ENCODE data around the gene PRLHR.
"Not testable (repeated sequence)": the region's sequence is repeated elsewhere in the genome, so short reads cannot be mapped to it uniquely, and the experiment has no call there.

The PRLHR gene

DNA sequence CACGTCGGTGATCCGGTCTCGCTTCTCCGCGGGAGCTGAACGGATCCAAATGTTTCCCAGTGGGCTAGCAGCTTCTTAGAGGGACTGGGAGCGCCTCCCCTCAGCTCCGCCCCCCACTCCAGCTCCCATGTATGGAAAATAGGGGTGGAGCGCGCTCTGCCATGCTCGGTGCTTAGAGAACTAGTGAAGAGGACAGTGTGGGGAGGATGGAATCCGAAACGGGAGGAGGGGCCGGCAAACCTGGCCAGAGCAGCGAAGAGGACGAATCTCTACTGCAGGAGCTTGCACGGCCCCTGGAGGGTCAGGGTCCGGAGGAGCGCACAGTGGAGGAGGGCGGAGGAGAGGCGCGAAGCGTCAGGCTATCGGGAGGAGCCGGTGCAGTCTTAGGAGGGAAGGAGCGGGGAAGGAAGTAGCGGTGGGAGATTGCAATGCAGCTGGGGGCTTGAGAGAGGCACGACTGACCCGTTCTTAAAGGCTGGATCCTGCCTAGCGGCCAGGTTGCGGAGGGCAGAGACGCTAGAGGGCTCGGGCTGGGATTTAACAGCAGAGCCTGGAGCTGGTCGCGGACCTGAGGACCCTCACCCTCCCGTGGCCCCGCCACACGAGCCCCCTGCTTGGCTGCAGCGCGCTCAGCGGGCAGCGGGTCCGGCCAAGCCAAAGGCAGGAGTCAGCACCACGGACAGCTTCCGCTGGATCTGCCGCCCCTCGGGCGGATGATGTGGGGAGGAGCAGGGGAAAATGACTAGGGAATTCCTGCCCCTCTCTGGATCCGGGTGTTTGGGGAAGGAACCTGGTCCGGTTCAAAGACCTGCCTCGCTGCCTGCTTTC is at the start of gene PRLHR:
Gene PRLHR, minus strand, starts transcription at position 51 of the 828 bp plus-strand sequence. CDS start 404 bp downstream, outside the sequence.
- no peak for DNase-seq

DNA sequence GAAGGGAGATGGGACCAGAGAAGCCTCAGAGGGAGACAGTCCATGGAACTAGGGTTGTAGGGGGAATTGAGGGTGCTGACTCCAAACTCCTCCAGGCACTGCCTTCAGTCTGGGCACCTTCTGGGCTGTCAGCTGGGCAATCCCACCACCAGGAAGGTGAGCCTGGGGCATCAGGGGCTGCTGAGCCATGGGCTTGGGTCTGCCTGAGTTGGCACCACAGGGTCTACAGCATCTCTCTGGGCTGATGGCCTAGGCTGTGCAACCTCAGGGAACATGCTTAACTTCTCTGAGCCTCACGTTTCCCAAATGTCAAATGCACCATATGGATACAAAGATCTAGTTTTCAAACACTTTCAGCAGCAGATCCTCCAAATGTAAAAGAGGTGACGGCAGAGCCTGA is 46.8 kb upstream of the PRLHR start:
- DNase-seq: no peak

DNA sequence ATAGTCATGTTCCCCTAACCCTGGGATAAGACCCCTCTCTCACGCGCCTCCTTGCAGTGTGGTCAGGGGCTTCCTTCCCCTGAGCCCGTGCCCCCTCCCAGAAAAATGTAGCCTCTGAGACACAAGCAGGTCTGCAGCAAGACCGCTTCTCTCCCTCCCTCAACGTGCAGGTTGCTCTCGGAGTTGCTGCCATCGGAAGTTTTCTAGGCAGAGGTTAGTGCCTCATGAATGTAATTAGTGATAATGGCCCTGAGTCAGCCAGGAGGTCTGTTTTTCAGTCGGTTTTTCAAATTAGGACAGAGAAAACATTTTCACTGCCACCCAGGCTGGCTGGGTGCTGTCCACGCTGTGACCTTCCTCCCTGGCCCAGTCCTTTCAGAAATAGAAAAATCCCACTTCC is 43.2 kb upstream of the PRLHR start:
- DNase-seq: no peak

DNA sequence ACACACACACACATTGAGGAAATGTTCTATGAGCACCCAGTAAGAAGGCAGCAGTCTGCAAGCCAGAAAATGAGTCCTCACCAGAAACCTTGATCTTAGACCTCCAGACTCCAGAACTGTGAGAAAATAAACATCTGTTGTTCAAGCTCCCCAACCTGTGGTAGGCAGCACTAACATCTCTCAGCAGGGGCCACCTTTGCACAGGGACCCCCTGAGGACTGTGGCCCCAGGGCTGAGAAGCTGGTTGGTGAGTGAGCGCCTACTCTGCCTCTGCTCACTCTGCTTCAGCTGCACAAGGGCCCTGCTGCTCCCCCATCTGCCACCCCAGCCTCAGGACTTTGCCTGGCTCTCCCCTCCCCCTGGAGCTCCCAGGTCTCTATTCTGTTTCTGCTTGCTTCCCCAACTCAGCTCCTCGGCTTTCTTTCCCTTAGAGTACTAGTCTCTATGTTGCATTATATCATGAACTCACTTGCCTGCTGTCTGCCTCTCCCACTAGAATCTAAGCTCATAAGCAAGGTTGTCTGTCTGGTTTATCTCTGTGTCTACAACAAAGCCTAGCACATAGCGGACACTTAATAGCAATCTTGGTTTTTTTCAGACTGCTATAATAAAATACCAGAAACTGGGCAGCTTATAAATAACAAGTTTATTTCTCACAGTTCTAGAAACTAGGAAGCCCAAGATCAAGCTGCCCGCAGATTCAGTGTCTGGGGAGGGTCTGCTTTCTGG is 40.4 kb upstream of the PRLHR start:
- DNase-seq: no peak

DNA sequence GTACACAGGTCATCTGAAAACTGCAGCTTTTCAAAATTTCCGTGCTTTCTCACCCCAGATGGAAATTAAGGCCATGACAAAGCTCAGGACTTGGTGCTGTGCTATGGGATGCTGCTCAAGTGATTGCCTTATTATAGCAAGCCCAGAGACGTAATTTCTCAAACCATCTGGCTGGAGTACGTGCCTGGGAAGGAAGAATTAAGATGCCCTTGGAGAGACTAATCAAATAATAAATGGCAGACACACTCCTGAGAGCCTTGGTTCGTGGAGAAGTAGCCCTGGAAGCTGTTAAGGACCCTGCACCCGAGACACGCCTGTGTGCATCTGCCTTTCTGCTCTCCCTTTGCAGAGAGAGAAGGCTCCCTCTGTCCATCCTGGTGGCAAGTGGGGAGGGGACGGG is 38.3 kb upstream of the PRLHR start:
- no peak for DNase-seq

DNA sequence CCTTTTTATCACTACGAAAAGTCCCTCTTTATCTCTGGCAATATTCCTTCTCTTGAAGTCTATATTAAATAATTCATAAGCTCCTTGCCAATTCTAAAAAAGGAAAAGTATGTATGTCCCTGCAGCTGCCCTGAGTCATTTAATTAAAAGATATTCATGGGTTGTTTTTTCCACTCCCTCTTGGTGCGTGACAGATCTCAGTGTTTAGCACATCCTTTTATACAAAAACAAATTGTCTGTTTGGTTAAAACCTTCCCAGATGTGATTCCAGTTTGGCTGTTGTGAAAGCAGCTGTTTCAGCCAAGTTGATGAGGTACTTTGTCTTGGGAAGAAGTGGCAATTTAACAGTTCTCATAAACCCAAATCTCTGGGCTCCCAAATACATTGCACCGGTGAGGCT is 33.8 kb upstream of the PRLHR start:
- DNase-seq: no peak

DNA sequence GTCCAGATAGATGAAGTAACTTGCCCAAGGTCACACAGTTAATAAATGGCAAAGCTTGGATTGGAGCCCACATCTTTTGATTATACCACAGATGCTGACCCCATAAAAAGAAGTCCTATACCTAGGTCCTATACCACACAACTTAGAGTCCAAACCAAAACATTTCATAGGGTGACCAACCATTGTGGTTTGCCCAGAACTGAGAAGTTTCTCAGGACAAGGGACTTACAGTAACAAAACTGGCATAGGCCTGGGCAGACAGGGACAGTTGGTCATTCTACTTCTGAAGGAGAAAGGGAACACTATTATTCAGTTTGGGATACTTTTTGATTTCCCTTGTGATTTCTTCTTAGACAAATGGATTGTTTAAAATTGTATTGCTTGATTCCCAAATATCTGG is 32.9 kb upstream of the PRLHR start:
- no peak for DNase-seq

DNA sequence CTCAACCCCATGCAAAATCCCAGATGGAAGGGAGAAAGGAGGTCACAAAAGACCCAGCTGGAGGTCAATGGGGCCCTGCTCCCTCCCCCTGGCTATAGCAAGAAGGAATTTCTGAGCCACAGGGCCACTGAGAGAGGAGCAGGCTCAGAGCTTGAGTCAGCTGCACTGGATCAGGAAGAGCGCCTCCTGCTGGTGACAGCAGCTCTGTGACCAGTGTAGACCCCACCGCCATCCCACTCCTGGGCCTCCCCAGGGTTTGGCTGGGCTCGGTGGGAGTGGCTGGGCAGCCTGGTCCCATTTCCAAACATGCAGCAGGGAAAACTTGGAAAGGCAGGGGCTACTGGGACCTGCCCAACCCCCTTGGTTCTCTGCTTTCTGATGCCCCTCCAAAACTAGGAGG is 31.5 kb upstream of the PRLHR start:
- DNase-seq: no peak

DNA sequence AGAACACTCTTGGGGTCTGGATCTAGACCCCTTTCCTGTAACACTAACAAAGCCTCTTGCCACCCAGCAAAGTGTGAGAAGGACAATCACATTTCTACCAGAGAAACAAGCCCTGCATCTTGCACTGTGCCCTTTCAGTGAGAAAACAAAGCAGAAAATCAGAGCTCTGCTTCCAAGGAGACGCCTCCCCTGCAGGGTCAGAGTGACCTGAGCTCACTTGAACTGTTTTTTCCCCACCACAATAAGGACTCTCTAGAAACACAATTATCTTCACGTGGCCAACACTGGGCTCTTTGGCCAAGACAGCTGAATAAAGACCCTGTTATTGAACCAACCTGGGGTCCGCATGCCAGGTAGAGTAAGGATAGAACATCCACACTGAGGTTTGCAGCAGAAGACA is 30.1 kb upstream of the PRLHR start:
- DNase-seq: no peak

DNA sequence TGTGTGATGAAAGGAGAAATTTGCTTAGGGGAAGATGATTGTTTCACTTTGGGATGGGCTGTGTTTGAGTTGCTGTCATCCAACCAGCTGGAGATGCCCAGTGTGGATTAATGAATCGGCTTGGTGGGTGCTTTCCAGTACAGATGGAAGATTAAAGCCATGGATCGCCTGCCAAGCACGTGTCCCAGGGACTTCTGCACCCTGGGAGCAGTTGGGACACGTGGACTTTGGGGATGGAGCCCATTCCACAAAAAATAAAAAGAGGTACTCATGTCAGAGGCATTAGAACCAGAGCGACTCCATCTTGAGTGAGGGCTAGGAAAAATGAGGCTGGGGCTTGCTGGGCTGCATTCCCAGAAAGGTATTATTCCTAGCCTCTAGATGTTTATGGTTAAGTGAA is 29.3 kb upstream of the PRLHR start:
- DNase-seq: no peak

DNA sequence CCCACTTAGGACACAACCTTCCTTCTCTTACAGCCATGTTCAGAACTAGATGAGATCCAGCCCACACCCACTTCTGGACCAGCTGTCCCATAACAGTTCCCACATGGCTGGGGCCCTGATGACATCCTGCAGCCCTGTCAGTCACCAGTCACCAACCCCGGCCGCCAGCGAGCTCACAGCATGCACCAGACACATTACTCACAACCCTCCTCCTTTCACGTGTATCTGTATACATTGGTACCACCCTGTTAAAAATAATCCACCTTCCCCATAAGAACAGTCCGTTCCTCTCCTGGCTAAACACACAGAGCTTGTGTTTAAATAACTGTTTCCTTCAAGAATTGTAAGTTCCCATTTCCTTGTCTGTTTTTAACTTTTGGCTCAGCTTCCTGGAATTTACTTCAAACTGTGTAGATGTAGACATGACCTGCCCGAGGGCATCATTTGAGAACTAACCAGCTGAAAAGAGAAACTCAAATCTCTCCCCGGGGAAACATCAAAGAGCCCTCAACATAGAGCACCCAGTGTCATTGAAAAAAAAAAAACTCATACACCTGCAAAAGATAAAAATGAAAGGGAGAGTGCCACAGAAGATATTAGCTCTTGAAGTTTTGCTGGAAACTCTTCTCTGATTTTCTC is 26.0 kb upstream of the PRLHR start:
- DNase-seq: no peak

DNA sequence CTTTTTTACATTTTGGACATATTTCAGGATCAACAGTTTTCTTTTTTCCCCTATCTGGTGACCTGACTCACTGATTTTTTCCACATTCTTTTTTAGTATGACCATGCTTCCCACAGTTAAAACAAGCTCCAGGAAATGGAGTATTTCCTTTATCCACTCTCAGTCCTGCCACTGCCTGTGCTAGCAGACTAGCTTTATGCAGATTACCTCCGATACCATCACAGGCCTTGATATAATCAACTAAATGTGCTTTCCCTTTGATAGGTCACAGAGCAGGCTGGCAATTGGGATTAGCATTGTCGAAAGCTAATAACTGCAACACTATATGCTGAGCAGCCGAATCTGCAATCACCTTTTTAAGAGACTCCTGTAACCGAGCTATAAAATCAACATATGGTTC is 18.4 kb upstream of the PRLHR start:
- not testable (repeated sequence) for DNase-seq

DNA sequence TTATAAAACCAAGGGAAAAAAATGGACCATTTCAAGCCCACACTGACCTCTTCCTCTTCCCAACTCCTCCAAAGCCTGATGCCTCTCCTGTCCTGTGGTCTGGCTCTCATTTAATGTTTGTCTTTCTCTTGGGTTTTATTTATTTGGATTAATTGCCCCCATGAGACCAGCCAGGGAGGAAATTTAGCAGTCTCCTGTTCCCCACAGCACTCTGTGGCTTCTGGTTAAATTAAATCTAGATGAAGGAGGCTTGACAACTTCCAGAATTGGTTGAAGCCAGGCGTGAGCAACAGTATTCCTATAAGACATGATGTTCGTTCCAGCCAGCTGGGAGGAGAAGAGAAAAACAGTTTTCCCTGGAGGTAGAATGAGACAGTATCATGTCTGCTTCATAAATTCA is 15.1 kb upstream of the PRLHR start:
- no peak for DNase-seq

DNA sequence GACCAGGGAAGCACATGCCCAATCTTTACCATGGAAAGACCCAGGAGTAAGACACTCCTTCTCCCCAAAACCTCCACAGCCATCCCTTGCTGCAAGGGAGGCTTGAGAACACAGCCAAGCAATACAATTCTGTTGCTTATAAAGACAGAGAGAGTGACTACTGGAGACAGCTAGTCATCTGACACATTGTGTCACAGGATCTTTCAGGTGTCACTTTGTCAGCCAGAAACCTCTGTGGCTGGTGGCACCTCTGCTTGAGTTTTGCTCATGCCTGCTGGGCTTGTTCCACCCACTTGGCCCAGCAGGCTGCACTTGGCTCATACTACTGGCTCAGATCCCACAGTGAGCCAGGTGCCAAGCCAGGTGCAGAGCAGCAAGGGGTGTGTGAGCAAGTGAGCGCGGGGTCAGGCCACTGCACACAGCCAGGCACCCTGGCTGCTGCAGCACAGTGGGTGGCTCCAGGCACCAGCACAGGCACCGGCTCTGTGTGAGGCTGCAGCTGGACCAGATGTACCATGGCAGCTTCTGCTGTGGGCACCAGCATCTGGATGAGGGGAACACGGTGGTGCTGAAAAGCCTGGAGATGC is 12.4 kb upstream of the PRLHR start:
- no peak for DNase-seq

DNA sequence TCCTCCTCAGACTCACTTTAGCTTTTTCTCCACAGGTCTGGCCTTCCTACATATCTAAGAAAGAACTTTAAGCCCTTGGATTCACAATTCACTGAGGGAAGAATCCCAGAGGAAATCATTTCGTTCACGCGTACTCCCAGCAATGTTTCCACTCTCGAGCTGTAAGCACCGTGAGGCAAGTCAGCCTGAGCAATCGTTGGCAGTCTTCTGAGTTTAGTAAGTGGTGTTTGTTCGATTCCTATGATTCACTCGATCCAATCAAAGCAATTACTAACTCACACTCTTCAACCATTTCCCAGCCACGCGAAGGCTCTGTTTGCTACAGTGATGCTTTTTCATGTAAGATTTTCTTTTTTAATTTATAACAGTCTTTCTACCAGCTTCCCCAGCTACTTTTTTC is 10.2 kb upstream of the PRLHR start:
- no peak for DNase-seq

DNA sequence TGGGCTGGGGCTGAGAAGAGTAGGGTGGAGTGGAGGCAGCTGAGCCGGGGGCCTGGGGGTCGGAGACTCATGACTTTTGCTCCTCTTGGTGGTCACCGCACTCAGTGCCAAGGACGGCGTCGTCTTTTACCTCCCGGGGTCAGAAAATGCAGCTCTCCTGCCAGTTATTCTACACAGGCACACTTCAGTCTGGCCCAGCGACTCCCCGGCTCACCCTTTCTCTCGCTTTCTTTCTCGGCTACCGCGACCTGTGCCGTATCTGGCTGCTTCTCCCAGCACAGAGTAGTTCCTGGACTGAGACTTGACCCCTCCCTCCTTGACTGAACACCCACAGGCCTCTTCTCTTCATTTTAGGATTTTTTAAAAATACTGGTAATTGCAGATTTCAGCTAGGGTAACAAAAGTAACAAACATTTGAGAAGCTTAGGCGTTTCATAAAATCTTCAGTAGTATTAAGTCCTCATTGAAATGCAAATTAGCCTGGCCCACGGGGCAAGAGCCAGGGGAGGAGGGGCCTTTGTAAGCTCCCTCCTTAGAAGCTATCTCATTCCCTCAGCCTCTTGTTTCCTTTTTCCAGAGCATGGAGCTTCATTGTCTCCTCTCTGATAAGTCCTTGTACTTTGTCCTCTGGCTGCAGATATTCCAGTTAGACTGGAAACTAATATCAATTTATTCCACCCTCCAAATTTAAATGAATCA is 1.1 kb upstream of the PRLHR start:
- DNase-seq: no peak

DNA sequence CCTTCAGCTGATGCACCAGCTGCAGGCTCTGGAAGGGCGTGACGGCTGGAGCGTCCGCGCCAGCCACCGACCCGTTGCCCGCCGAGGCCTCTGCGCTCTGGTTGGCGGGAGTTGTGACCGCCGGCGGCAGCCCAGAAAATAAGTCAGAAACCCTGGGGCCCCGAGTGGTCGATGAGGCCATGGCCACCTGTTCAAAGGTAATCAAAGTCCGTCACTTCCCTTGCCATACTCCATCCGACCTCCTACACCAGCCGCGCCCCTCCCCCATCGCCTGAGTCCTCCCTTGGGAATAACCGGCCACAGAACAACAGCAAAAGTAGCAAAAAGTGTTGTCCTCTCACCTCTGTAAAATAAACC is 406 bp downstream of the PRLHR start:
- DNase-seq: no peak

DNA sequence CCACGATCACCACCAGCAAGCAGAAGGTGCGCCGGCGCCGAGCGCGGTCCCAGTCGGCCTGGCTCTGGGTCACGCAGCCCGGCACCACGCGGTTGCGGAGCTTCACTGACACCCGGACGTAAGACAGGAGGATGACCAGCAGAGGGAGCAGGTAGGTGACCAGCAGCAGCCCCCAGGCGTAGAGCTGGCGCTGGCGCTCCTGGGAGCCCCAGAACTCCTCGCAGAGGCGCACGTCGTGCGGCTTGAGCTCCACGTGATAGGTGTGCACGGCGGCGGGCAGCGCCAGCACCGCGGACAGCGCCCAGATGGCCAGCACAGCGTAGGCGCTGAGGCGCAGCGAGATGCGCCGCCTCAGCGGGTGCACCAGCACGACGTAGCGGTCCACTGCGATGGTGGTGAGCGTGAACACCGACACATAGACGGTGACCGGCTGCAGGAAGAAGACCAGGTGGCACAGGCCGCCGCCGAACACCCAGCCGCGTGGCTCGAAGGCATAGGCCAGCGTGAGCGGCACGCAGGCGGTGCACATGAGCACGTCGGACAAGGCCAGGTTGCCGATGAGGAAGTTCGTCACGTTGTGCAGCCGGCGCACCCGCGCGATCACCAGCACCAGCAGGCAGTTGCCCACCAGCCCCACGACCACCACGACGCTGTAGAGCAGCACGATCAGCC is 920 bp downstream of the PRLHR start:
- DNase-seq: no peak

DNA sequence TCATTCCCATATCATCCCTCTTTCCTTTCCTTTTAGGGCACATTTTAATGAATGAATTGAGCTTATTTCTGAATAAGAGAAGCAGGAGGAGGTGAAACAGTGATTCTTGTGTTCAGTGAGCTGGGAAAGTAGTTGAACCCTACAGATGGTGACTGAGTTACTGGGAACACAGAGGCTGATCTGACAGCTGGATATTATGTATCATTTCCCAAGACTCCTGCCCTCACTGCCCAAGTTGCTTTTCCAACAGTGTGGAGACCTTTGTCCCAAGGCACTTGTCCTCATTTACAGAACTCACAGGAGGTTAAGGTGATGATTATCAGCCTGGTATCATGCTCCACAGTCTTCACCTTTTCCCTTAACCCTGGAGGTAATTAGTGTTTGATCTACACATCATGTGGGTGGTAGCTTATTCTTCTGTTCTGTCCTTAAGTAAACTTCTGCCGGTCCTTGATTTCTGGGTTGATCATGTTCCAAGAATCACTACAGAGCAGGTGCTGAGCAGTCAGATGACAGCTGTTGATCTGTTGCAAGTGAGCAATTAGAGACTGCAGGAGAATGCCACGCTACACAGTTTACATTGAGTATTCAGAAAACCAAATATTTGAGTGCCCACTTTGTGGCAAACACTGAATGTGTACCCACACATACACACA is 2.6 kb downstream of the PRLHR start:
- DNase-seq: peak; percentile 64

DNA sequence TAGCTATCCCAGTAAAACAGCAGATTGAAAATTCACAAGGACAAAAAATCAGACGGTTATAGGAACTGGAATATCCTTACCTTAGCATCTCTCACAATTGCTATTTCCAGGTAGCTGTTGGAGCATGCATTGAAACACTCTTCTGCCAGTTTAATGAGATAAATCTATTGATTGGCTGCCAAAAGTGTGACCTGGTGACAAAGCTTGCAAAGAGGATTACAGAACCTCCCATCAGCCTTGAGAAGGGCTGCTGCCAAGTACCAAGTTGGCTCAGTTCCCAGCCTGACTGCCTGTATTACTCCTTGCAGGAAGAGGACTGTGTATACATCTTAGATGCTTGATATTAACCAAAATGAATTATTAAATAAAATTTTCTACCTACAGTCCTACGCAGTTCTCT is 5.1 kb downstream of the PRLHR start:
- peak; percentile 76 for DNase-seq

DNA sequence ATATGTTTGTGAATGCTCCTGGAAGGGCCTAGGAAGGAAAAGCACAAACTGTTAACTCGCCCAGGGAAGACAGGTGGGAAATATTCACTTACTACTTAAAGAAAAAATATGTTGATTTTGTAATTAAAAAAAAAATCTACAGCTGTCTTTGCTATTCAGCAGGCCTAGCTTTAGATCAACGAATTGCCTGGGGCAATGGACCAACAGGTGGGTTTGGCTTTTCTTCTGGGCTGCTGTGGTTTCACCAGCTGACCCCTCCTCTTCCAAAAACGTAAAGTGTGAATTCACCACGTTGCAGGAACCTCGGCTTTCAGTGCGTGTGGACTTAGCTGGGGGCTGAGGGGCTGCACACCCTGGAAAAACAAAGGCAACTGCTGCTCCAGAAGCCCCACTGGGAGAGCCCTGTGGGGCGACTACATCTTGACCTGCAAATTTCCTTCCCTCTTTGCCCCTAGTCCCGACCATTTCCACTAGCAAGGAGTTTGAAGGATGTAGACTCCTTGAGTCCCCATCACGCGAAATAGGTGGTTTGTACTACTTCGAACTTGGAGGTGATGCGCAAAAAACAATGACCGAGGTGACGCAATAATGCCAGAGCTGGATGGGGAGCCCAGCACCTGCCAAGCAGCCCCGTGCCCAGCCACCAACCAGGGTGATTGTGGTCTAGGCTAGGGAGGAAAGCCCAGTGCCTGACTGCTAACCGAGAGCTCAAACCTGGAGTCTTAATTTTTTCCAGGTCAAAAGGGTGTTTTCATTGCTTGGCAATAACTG is 7.4 kb downstream of the PRLHR start:
- DNase-seq: no peak

All from NCI-H2171 (cell line).